Panc1 (cell line): ENCODE data around the gene SPRN. TPM values are rescaled to one million over a fixed set of nuclear protein-coding genes. Genes with fewer than 3 reads are reported as not detected.
A peak's percentile ranks its signal among the peaks of the same experiment; 100 is the strongest.

Experiments
- ATAC-seq: fragments of 200-7000 bp; cut with Tn5 transposase; 2 replicates; pipeline ENCODE4 v1.9.1; 2020; ENCODE audit warnings: mild to moderate bottlenecking, moderate library complexity
- BruUV-seq: library from RNA; stranded (reverse); fragments of 400-500 nt; replicated peaks from 2 replicates; lab custom pipeline; 2021; lab: Mats Ljungman, UMichigan
- CTCF ChIA-PET: fragments of 300-600 bp; sonication (Branson Sonifier 250); formaldehyde crosslinking; loops from one replicate; lab custom pipeline; 2022; ENCODE audit warnings: antibody characterized with exemption; lab: Charles Lee
- POLR2A ChIA-PET: fragments of 300-600 bp; sonication (Branson Sonifier 250); formaldehyde crosslinking; loops from one replicate; lab custom pipeline; 2022; ENCODE audit warnings: antibody characterized with exemption; lab: Charles Lee
- DNase-seq: peaks from one replicate; pipeline ENCODE4 v3.0.0-alpha.2; 2010; ENCODE audit warnings: low read depth, low spot score
- H3K27ac ChIP-seq: 2 replicates; pipeline ENCODE4 v1.5.1; 2011; ENCODE audit warnings: mild to moderate bottlenecking, low read length, inconsistent platforms
- H3K27me3 ChIP-seq: fragments of 200-500 bp; sonication (Bioruptor generic); 2 replicates; pipeline ENCODE4 v1.6.0; 2014; ENCODE audit warnings: low read length, inconsistent platforms; ENCODE audit not compliant: control insufficient read depth, insufficient read depth
- H3K36me3 ChIP-seq: fragments of 200-500 bp; sonication (Bioruptor generic); 2 replicates; pipeline ENCODE4 v1.5.1; 2014; ENCODE audit warnings: inconsistent platforms, mild to moderate bottlenecking, low read length, moderate library complexity; ENCODE audit not compliant: control insufficient read depth, insufficient read depth
- H3K4me1 ChIP-seq: 2 replicates; pipeline ENCODE4 v1.5.1; 2011; ENCODE audit warnings: inconsistent platforms, mild to moderate bottlenecking, low read length, moderate library complexity; ENCODE audit not compliant: control insufficient read depth, insufficient read depth
- H3K4me3 ChIP-seq, 2 experiments: 2 replicates each; pipeline ENCODE4 v1.5.1; 2011 to 2012; ENCODE audit warnings: low read depth in 2 of 2, low read length in 2 of 2, mild to moderate bottlenecking in 2 of 2, inconsistent platforms in 1 of 2, moderate library complexity in 1 of 2
- H3K9me3 ChIP-seq: fragments of 200-500 bp; sonication (Bioruptor generic); 2 replicates; pipeline ENCODE4 v1.5.1; 2014; ENCODE audit warnings: low read depth, mild to moderate bottlenecking, inconsistent platforms, low read length, moderate library complexity; ENCODE audit not compliant: control insufficient read depth, insufficient read depth
- POLR2AphosphoS5 ChIP-seq: IDR thresholded peaks from 2 replicates; pipeline ENCODE4 v1.6.1; 2012; ENCODE audit warnings: mild to moderate bottlenecking, low read depth, low read length, moderate library complexity
- REST ChIP-seq, 2 experiments: IDR thresholded peaks; 2 replicates each; pipeline ENCODE4 v1.6.1; 2011 to 2012; ENCODE audit warnings: low read depth in 2 of 2, control low read depth in 1 of 2, low read length in 1 of 2, mild to moderate bottlenecking in 1 of 2, moderate library complexity in 1 of 2; ENCODE audit not compliant: insufficient read depth in 1 of 2
- SIN3A ChIP-seq: IDR thresholded peaks from 2 replicates; pipeline ENCODE4 v1.6.1; 2012; ENCODE audit warnings: low read depth, mild to moderate bottlenecking, low read length, moderate library complexity, borderline replicate concordance; ENCODE audit not compliant: insufficient read depth
- in situ Hi-C: cut with HindIII; loops from 2 replicates; pipeline ENCODE4 v1.10.0; 2016; ENCODE audit warnings: low sequenced_read_pairs, low pct_unique_long_range_greater_than_20kb
- intact Hi-C: fragments of 100-400 bp; cut with micrococcal nuclease; formaldehyde crosslinking; loops from one replicate; pipeline ENCODE4 v1.10.0; 2022; ENCODE audit not compliant: unreplicated experiment
- total RNA-seq: library from RNA; stranded (reverse); gene quantifications from one replicate; pipeline ENCODE4 v1.2.1, GENCODE V29; 2021; ENCODE audit not compliant: unreplicated experiment
- TF ChIP-seq, protein P1 (sequence below): fragments of 450-650 bp; IDR thresholded peaks from 2 replicates; pipeline ENCODE4 v1.5.1; 2017; ENCODE audit warnings: mild to moderate bottlenecking

Gene SPRN
- total RNA-seq, 1 experiment from 2014 or later, result 0.64 TPM

- intact Hi-C loops (no loop called here), in situ Hi-C loops (no loop called here)
- Histone ChIP-seq H3K4me3 (no peak overlapping the region), H3K27ac (no peak overlapping the region), H3K36me3 (no peaks in the 10 kb centered on the region), H3K9me3 (no peaks in the 10 kb centered on the region), H3K27me3 (no peaks in the 10 kb centered on the region), H3K4me1 (peaks cover 21% of the 10 kb centered on the region)
- TF ChIP-seq POLR2AphosphoS5 (no peak; the same call in 1 of the 2 replicates), SIN3A (no peak)
- no TSS peak for BruUV-seq
- ATAC-seq, result no peak
- ChIA-PET CTCF (no interaction called here), POLR2A (interaction anchor here (0.6 kb wide), 1 partner anchor 62 kb away, joined by 5 read pairs; the partner anchor contains the start of gene FUOM)
- no peak for DNase-seq
These were observed 5.0 kb downstream of the SPRN start for GRCh38 chr10:133419211-133419950.

DNA sequence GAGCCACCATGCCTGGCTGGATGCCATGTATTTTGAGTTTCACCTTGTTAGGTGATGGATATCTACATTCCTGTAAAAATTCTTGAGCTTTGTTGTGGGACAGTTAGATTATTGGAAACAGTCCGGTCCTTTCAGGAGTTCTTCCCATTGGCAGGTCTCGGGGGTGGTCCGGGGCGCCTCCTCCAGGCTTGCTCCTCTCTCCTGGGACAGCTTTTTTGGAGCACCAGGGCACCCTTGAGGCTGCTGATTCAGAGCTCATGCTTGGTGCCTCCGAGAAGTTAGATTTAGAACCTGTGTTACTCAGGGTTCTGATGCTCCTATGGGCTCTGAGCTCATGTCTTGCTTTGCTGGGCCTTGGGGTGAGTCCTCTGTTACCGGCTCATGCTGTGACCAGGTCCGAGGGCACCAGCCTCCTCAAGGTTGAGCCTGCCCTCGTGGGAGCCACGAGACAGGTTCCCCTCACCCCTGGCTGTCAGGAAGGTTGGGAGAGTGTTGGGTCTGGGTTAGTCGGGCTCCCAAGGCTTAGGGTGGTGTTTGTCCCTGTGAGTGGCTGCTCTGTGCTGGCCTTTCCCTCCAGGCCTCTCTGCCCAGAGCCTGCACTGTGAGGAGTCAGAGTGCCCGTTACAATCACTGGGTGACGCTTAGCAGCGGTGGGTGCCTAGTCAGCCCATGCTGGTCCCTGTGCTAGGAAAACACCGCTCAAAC lies 6.0 kb downstream of the SPRN start:
- Histone ChIP-seq H3K4me3 (no peak overlapping the region), H3K27ac (no peak overlapping the region), H3K36me3 (no peaks in the 10 kb centered on the region), H3K9me3 (no peaks in the 10 kb centered on the region), H3K27me3 (no peaks in the 10 kb centered on the region), H3K4me1 (peaks cover 21% of the 10 kb centered on the region)
- no TSS peak for BruUV-seq
- no peak for DNase-seq
- TF ChIP-seq, protein P1, sequence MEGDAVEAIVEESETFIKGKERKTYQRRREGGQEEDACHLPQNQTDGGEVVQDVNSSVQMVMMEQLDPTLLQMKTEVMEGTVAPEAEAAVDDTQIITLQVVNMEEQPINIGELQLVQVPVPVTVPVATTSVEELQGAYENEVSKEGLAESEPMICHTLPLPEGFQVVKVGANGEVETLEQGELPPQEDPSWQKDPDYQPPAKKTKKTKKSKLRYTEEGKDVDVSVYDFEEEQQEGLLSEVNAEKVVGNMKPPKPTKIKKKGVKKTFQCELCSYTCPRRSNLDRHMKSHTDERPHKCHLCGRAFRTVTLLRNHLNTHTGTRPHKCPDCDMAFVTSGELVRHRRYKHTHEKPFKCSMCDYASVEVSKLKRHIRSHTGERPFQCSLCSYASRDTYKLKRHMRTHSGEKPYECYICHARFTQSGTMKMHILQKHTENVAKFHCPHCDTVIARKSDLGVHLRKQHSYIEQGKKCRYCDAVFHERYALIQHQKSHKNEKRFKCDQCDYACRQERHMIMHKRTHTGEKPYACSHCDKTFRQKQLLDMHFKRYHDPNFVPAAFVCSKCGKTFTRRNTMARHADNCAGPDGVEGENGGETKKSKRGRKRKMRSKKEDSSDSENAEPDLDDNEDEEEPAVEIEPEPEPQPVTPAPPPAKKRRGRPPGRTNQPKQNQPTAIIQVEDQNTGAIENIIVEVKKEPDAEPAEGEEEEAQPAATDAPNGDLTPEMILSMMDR, result no peak
- TF ChIP-seq SIN3A, result no peak
- no peak for TF ChIP-seq REST (IDR thresholded peaks at IDR 0.05; ENCODE audit: insufficient read depth in 1 of 2, low read depth in 2 of 2, low read length in 1 of 2)
- no peak for TF ChIP-seq POLR2AphosphoS5
- ATAC-seq, result no peak
- ChIA-PET POLR2A (interaction anchor here (0.6 kb wide), 1 partner anchor 16 kb away, joined by 3 read pairs; no protein-coding TSS in a partner anchor), CTCF (interaction anchor here (0.6 kb wide), 1 partner anchor 217 kb away, joined by 3 read pairs; no protein-coding TSS in a partner anchor)
- intact Hi-C loops (no loop called here), in situ Hi-C loops (no loop called here)

GRCh38 chr10:133415752-133416151 lies 8.7 kb downstream of the SPRN start:
- no peak for ATAC-seq
- CTCF ChIA-PET, result no interaction called here
- Histone ChIP-seq H3K36me3 (peaks cover 9% of the 10 kb centered on the region), H3K4me3 (no peak overlapping the region), H3K27me3 (no peaks in the 10 kb centered on the region), H3K9me3 (peaks cover 19% of the 10 kb centered on the region), H3K27ac (no peak overlapping the region), H3K4me1 (peaks cover 4% of the 10 kb centered on the region; the same call in 1 of the 2 replicates)
- intact Hi-C loops, result no loop called here
- DNase-seq, result no peak
- TSS peak; percentile 21 for BruUV-seq
- POLR2A ChIA-PET, result no interaction called here
- TF ChIP-seq, protein P1, result no peak
- TF ChIP-seq REST (IDR thresholded peaks at IDR 0.05; ENCODE audit: insufficient read depth in 1 of 2, low read depth in 2 of 2, low read length in 1 of 2), result no peak
- in situ Hi-C loops, result no loop called here
